ENCODE measurements around the gene PAEP. TPM values are rescaled to one million over a fixed set of nuclear protein-coding genes. Genes with fewer than 3 reads are reported as not detected.
"Not testable (repeated sequence)": the region's sequence is repeated elsewhere in the genome, so short reads cannot be mapped to it uniquely, and the experiment has no call there.

Gene PAEP
- total RNA-seq, 1 experiment from 2014 or later = not detected

DNA sequence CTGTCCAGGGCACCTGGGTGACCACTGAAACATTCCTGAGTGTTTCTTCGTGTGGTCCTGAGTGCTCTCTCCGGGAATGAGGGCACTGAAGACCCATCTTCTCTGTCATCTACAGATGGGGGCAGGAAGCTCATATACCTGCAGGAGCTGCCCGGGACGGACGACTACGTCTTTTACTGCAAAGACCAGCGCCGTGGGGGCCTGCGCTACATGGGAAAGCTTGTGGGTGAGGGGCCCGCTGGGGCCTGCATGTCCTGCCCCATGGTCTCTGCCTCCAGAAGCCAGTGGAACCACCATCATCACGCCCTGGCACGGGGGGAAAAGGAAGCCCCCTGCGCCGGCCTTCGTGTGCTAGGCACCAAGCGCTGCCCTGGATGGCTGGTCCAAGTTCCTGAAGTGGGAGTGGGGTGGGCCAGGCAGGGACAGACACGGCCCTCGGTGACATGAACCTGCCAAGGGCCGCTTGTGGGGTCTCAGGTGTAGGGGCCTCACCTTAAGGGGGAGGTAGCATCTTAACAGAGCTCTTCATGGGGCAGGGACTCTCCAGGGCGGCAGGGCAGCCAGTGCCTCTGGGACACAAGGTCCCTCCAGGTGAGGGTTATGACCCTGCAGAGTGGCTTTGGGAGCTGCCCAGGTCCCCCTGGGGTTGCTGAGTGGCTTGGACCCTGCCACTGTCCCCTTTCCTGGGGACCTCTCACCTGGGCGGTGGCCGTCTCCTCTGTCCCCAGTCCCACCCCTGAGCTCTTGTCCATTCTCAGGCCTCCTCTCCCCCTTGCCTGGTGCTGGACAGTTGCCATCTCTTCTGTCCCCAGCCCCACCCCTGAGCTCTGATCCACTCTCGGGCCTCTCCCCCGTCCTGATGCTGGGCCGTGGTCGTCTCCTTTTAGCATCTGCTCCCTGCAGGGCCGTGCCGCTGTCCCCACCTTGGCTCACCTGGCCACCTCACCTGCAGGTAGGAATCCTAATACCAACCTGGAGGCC lies 13.5 kb upstream of the PAEP start:
- intact Hi-C loops (cut with micrococcal nuclease) = no loop called here
- CTCF ChIA-PET = no interaction called here
- no peak for DNase-seq (ENCODE audit: unreplicated experiment)
- no TSS peak for BruUV-seq (replicated peaks)
- Mint-ChIP-seq H3K27ac (ENCODE audit: low read depth, unreplicated experiment) (no peak overlapping the region), H3K36me3 (ENCODE audit: insufficient read depth, unreplicated experiment) (no peaks in the 10 kb centered on the region), H3K4me3 (ENCODE audit: unreplicated experiment) (no peak overlapping the region), H3K9me3 (ENCODE audit: unreplicated experiment) (no peaks in the 10 kb centered on the region), H3K4me1 (ENCODE audit: insufficient read depth, unreplicated experiment) (peaks cover 5% of the 10 kb centered on the region), H3K27me3 (ENCODE audit: insufficient read depth, unreplicated experiment) (peaks cover 21% of the 10 kb centered on the region)
- TF ChIP-seq, protein P1, sequence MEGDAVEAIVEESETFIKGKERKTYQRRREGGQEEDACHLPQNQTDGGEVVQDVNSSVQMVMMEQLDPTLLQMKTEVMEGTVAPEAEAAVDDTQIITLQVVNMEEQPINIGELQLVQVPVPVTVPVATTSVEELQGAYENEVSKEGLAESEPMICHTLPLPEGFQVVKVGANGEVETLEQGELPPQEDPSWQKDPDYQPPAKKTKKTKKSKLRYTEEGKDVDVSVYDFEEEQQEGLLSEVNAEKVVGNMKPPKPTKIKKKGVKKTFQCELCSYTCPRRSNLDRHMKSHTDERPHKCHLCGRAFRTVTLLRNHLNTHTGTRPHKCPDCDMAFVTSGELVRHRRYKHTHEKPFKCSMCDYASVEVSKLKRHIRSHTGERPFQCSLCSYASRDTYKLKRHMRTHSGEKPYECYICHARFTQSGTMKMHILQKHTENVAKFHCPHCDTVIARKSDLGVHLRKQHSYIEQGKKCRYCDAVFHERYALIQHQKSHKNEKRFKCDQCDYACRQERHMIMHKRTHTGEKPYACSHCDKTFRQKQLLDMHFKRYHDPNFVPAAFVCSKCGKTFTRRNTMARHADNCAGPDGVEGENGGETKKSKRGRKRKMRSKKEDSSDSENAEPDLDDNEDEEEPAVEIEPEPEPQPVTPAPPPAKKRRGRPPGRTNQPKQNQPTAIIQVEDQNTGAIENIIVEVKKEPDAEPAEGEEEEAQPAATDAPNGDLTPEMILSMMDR (IDR thresholded peaks at IDR 0.05; ENCODE audit: unreplicated experiment) = no peak
- POLR2A ChIA-PET = no interaction called here

DNA sequence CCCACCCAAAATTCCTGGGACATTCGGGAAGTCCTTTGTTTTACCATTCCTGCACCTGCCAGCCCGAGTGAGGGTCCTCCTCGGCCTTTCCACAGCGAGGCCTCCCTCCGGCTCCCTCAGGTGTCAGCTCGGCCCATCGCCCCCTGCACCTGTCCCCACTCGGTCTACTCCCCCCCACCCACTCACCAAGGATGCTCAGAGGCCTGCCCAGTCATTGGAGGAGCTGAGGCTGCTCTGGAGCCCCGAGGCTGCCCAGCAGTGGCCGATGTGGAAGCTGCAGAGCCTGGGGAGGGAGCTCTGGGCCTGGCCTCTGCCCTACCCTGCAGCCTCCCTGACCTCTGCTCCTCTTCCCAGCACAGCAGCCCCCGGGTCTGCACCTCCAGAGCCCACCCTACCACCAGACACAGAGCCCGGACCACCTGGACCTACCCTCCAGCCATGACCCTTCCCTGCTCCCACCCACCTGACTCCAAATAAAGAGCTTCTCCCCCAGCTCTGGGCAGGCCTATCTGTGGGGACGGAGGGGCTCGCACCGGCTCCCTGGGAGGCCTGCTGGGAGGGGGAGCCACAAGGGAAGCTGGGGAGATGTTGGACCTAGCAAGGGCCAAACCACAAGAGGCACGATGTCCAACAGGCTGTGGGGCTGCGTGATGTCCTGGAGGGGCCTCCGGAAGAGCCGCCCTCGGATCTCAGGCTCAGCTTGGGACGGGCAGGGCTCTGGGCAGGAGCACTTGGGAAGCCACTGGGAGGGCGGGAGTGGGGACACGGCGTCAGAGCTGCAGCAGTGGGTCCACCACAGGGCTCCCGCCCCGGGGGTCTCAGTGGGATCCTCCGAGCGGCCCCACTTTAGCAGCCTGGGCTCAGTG lies 11.8 kb upstream of the PAEP start:
- H3K9me3 Mint-ChIP-seq (ENCODE audit: unreplicated experiment); CTCF ChIA-PET; BruUV-seq (replicated peaks): not testable (repeated sequence)

DNA sequence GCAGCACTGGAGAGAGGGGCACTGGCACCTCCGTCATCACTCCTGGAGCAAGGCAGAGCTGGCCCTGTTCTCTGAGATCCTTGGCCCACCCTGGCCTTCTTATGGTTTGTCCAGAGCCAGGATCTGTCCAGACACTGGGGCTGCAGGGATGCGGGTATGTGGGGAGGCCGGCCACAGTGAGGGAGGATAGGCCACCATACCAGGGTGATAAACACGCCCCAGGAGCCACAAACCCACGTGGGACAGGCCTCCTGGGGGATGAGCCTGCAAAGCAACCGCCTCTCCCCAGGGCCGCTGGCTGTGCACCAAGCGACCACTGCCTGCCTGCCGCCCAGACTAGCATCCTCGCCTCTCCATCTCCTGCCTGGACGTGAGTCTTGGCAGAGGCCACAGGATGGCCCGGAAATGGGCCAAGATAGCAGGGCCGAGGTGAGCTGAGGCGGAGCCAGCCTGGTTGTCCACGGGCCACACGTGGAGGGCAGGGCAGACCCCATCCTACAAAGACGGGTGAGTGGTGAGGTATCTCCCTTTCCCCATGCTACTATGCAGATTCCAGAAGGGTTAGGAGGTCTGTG lies 11.1 kb upstream of the PAEP start:
- no TSS peak for BruUV-seq (replicated peaks)
- TF ChIP-seq, protein P1 (IDR thresholded peaks at IDR 0.05; ENCODE audit: unreplicated experiment) = no peak
- no peaks in the 10 kb centered on the region for H3K36me3 Mint-ChIP-seq (ENCODE audit: insufficient read depth, unreplicated experiment)
- no peak overlapping the region for H3K4me3 Mint-ChIP-seq (ENCODE audit: unreplicated experiment)
- no peaks in the 10 kb centered on the region for H3K4me1 Mint-ChIP-seq (ENCODE audit: insufficient read depth, unreplicated experiment)
- peaks cover 17% of the 10 kb centered on the region for H3K27me3 Mint-ChIP-seq (ENCODE audit: insufficient read depth, unreplicated experiment)
- CTCF ChIA-PET = interaction anchor here (0.6 kb wide), 2 partner anchors 61 to 619 kb away, joined by 3 read pairs; no protein-coding TSS in a partner anchor
- H3K9me3 Mint-ChIP-seq (ENCODE audit: unreplicated experiment) = no peaks in the 10 kb centered on the region
- H3K27ac Mint-ChIP-seq (ENCODE audit: low read depth, unreplicated experiment) = no peak overlapping the region
- DNase-seq (ENCODE audit: unreplicated experiment) = no peak
- intact Hi-C loops (cut with micrococcal nuclease) = no loop called here
- POLR2A ChIA-PET = no interaction called here

More for the DNA sequence above, 11.8 kb upstream of the PAEP start:
- H3K4me3 Mint-ChIP-seq (ENCODE audit: unreplicated experiment); POLR2A ChIA-PET; H3K27ac Mint-ChIP-seq (ENCODE audit: low read depth, unreplicated experiment); DNase-seq (ENCODE audit: unreplicated experiment); H3K4me1 Mint-ChIP-seq (ENCODE audit: insufficient read depth, unreplicated experiment); intact Hi-C loops (cut with micrococcal nuclease); H3K36me3 Mint-ChIP-seq (ENCODE audit: insufficient read depth, unreplicated experiment): not testable (repeated sequence)
- H3K27me3 Mint-ChIP-seq (ENCODE audit: insufficient read depth, unreplicated experiment) = peaks cover 24% of the 10 kb centered on the region

DNA sequence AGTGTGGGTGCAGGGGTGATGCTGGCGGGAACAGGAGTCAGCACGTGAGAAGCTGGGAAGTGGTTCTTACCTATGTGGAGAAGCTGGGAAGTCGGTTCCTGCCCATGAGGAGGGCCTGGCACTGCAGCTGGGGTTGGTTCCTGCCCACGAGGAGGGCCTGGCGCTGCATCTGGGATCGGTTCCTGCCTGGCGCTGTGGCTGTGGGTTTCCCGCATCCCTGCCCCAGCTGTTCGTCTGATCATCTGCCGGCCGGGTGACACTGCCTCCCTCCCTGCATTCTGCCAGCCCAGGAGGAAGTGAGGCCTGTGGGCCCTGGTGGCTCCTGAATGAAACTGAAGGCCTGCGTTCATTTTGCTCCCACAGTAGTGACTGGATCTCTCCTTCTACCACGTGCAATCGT lies 10.5 kb upstream of the PAEP start:
- DNase-seq (ENCODE audit: unreplicated experiment) = no peak
- no peak overlapping the region for H3K27ac Mint-ChIP-seq (ENCODE audit: low read depth, unreplicated experiment)
- no peaks in the 10 kb centered on the region for H3K36me3 Mint-ChIP-seq (ENCODE audit: insufficient read depth, unreplicated experiment)
- H3K4me1 Mint-ChIP-seq (ENCODE audit: insufficient read depth, unreplicated experiment) = no peaks in the 10 kb centered on the region
- POLR2A ChIA-PET = no interaction called here
- CTCF ChIA-PET = interaction anchor here (0.6 kb wide), 2 partner anchors 62 to 620 kb away, joined by 3 read pairs; no protein-coding TSS in a partner anchor
- H3K4me3 Mint-ChIP-seq (ENCODE audit: unreplicated experiment) = no peak overlapping the region
- BruUV-seq (replicated peaks) = no TSS peak
- TF ChIP-seq, protein P1 (IDR thresholded peaks at IDR 0.05; ENCODE audit: unreplicated experiment) = no peak
- peaks cover 15% of the 10 kb centered on the region for H3K27me3 Mint-ChIP-seq (ENCODE audit: insufficient read depth, unreplicated experiment)
- intact Hi-C loops (cut with micrococcal nuclease) = no loop called here
- H3K9me3 Mint-ChIP-seq (ENCODE audit: unreplicated experiment) = no peaks in the 10 kb centered on the region
